K562 (cell line): ENCODE results near the gene NYNRIN. TPM values are rescaled to one million over a fixed set of nuclear protein-coding genes. Genes with fewer than 3 reads are reported as not detected.

Source experiments
- ATAC-seq: fragments of 200-7000 bp; cut with Tn5 transposase; 3 replicates; pipeline ENCODE4 v1.9.1; 2020; ENCODE audit warnings: moderate library complexity
- BruUV-seq: library from RNA; stranded (reverse); fragments of 400-500 nt; replicated peaks from 2 replicates; lab custom pipeline; 2021; lab: Mats Ljungman, UMichigan
- CTCF ChIA-PET: fragments of 300-600 bp; formaldehyde crosslinking; extraction: SDS; loops from one replicate; lab custom pipeline; 2021; ENCODE audit warnings: low intra/inter-chr PET ratio; lab: Yijun Ruan, JAX
- POLR2A ChIA-PET: fragments of 300-600, 350-650 bp; sonication (Branson Sonifier 250); formaldehyde crosslinking; extraction: SDS; loops from one replicate; lab custom pipeline; 2021; ENCODE audit warnings: antibody characterized with exemption, inconsistent platforms; lab: Yijun Ruan, JAX
- DNase-seq, 4 experiments: peaks; one replicate each; pipeline versions ENCODE4 v3.0.0 to v3.0.0-alpha.2; 2011 to 2018; ENCODE audit warnings: low spot score in 3 of 4, mixed read lengths in 3 of 4; ENCODE audit errors: extremely low read depth in 1 of 4
- FAIRE-seq: peaks from 2 replicates; lab custom pipeline; 2011; peaks lifted over from hg19 to GRCh38; lab: Jason Lieb, UNC
- H2AFZ ChIP-seq: 2 replicates; pipeline ENCODE4 v1.6.0; 2011; ENCODE audit warnings: low read depth, low read length, control low read depth, inconsistent platforms
- H3K27ac ChIP-seq: fragments of 200-600 bp; 3 replicates; pipeline ENCODE4 v1.8.0; 2011; ENCODE audit warnings: low read depth, mild to moderate bottlenecking, control low read depth, inconsistent platforms, low read length, moderate library complexity, mixed read lengths; ENCODE audit errors: extremely low read depth
- H3K27me3 ChIP-seq, 2 experiments: fragments of 300-600 bp in 1 of 2; 2 replicates in 1 of 2; 3 replicates in 1 of 2; pipeline versions ENCODE4 v1.6.0 to v1.8.0; 2011; ENCODE audit warnings: inconsistent platforms in 2 of 2, low read length in 2 of 2, mild to moderate bottlenecking in 1 of 2, mixed read lengths in 1 of 2, moderate library complexity in 1 of 2; ENCODE audit not compliant: control insufficient read depth in 2 of 2, insufficient read depth in 2 of 2
- H3K36me3 ChIP-seq: fragments of 300-600 bp; 3 replicates; pipeline ENCODE4 v1.8.0; 2011; ENCODE audit warnings: mild to moderate bottlenecking, low read length, inconsistent platforms; ENCODE audit not compliant: control insufficient read depth, insufficient read depth
- H3K4me1 ChIP-seq, 2 experiments: fragments of 200-600 bp in 1 of 2; replicated peaks in 1 of 2; 2 replicates in 1 of 2; 3 replicates in 1 of 2; pipeline versions ENCODE4 v1.5.1 to v1.8.0; 2011; ENCODE audit warnings: inconsistent platforms in 2 of 2, low read length in 2 of 2, mild to moderate bottlenecking in 1 of 2, mixed read lengths in 1 of 2, moderate library complexity in 1 of 2; ENCODE audit not compliant: control insufficient read depth in 2 of 2, insufficient read depth in 2 of 2
- H3K4me2 ChIP-seq: 2 replicates; pipeline ENCODE4 v1.6.1; 2011; ENCODE audit warnings: low read length, control low read depth, inconsistent platforms, mixed read lengths; ENCODE audit not compliant: insufficient read depth
- H3K4me3 ChIP-seq: fragments of 200-600 bp; sonication (generic), shearing (Covaris generic); 2 replicates; pipeline ENCODE4 v1.5.1; 2016; ENCODE audit warnings: control low read depth, inconsistent platforms
- H3K79me2 ChIP-seq: fragments of 200-600 bp; 3 replicates; pipeline ENCODE4 v1.8.0; 2011; ENCODE audit warnings: low read length, inconsistent platforms; ENCODE audit not compliant: control insufficient read depth, insufficient read depth
- H3K9ac ChIP-seq, 2 experiments: 2 replicates each; pipeline versions ENCODE4 v1.6.0 to v1.6.1; 2011; ENCODE audit warnings: low read depth in 2 of 2, low read length in 2 of 2, control low read depth in 1 of 2, inconsistent platforms in 1 of 2, mild to moderate bottlenecking in 1 of 2, mixed read lengths in 1 of 2; ENCODE audit not compliant: insufficient read depth in 1 of 2
- H3K9me1 ChIP-seq: one replicate; pipeline ENCODE4 v1.6.0; 2011; ENCODE audit warnings: inconsistent platforms, mild to moderate bottlenecking, low read length, moderate library complexity; ENCODE audit not compliant: control insufficient read depth, insufficient read depth
- H3K9me3 ChIP-seq: replicated peaks from 2 replicates; pipeline ENCODE4 v1.5.1; 2011; ENCODE audit warnings: low read depth, low read length, inconsistent platforms; ENCODE audit not compliant: control insufficient read depth, insufficient read depth
- H4K20me1 ChIP-seq: replicated peaks from 2 replicates; pipeline ENCODE4 v1.6.1; 2011; ENCODE audit warnings: low read length, inconsistent platforms, mixed read lengths; ENCODE audit not compliant: control insufficient read depth, insufficient read depth
- ASH1L ChIP-seq: fragments of 450-650 bp; IDR thresholded peaks from 2 replicates; pipeline ENCODE4 v1.6.1; 2018; ENCODE audit warnings: borderline replicate concordance, mild to moderate bottlenecking, low read depth; ENCODE audit not compliant: partially characterized antibody
- CBX8 ChIP-seq: fragments of 200-600 bp; sonication (generic); IDR thresholded peaks from 2 replicates; pipeline ENCODE4 v1.6.1; 2012; ENCODE audit warnings: borderline replicate concordance, mixed run types, low read depth, mild to moderate bottlenecking, moderate library complexity, mixed read lengths, low read length, control low read depth, inconsistent platforms; ENCODE audit not compliant: poor library complexity, severe bottlenecking; ENCODE audit errors: extremely low read depth
- GTF2F1 ChIP-seq: IDR thresholded peaks from 2 replicates; pipeline ENCODE4 v1.6.1; 2011; ENCODE audit warnings: low read depth, low read length, improper control_type of control experiment
- IRF1 ChIP-seq: sonication (generic); formaldehyde crosslinking; IDR thresholded peaks from 2 replicates; pipeline ENCODE4 v1.8.0; 2022; ENCODE audit warnings: missing genetic modification reagents, mild to moderate bottlenecking, borderline replicate concordance
- NFXL1 ChIP-seq: fragments of 450-650 bp; formaldehyde crosslinking; IDR thresholded peaks from 2 replicates; pipeline ENCODE4 v1.4.0; 2021; ENCODE audit warnings: mild to moderate bottlenecking
- PCBP2 ChIP-seq: fragments of 200-400 bp; formaldehyde crosslinking; IDR thresholded peaks from 2 replicates; pipeline ENCODE4 v1.6.1; 2018; ENCODE audit warnings: low read length, low read depth, mild to moderate bottlenecking, moderate library complexity; ENCODE audit not compliant: poor library complexity, severe bottlenecking
- POLR2H ChIP-seq: IDR thresholded peaks from 2 replicates; pipeline ENCODE4 v1.6.1; 2016; ENCODE audit warnings: missing genetic modification characterization, low read depth, mild to moderate bottlenecking, control low read depth, missing compliant biosample characterization, moderate library complexity
- PPARD ChIP-seq: fragments of 250-450 bp; sonication (Bioruptor Pico); IDR thresholded peaks from 2 replicates; pipeline ENCODE4 v1.8.0; 2022; ENCODE audit warnings: inconsistent platforms, mild to moderate bottlenecking, moderate library complexity
- RFX5 ChIP-seq: IDR thresholded peaks from 2 replicates; pipeline ENCODE4 v1.6.1; 2011; ENCODE audit warnings: low read depth, mild to moderate bottlenecking, improper control_type of control experiment, low read length
- RUNX1 ChIP-seq: sonication (generic); IDR thresholded peaks from 2 replicates; pipeline ENCODE4 v1.6.1; 2016; ENCODE audit warnings: antibody characterized with exemption, low read depth
- ZNF224 ChIP-seq: sonication (generic); formaldehyde crosslinking; IDR thresholded peaks from 2 replicates; pipeline ENCODE4 v1.8.0; 2022; ENCODE audit warnings: mild to moderate bottlenecking, missing genetic modification reagents
- ZNF232 ChIP-seq: sonication (generic); formaldehyde crosslinking; IDR thresholded peaks from 2 replicates; pipeline ENCODE4 v1.8.0; 2022; ENCODE audit warnings: mild to moderate bottlenecking, missing genetic modification reagents
- ZZZ3 ChIP-seq: fragments of 450-650 bp; IDR thresholded peaks from 2 replicates; pipeline ENCODE4 v1.6.1; 2016; ENCODE audit warnings: antibody characterized with exemption, mild to moderate bottlenecking, moderate library complexity
- WGBS: fragments of 100-300 bp; shearing (Covaris generic); methylation state at CpG from one replicate; pipeline ENCODE4 v1.1.6; 2016; ENCODE audit warnings: low coverage, mixed read lengths; ENCODE audit not compliant: insufficient coverage; ENCODE audit errors: missing lambda C conversion rate; 5-methylcytosine and 5-hydroxymethylcytosine counted together
- in situ Hi-C: fragments of 300-500 bp; cut with MboI; formaldehyde crosslinking; loops from 4 replicates; pipeline ENCODE4 v1.15.0; 2018; ENCODE audit warnings: inconsistent platforms, mixed read lengths
- intact Hi-C: fragments of 100-400 bp; cut with micrococcal nuclease; formaldehyde crosslinking; loops from 2 replicates; pipeline ENCODE4 v1.14.2; 2022
- polyA plus RNA-seq, 8 experiments: library from polyadenylated mRNA; depleted of rRNA in 4 of 8; stranded (reverse) in 5 of 8; unstranded in 3 of 8; fragments of >200 nt; fragmentation: Nextera tagmentation in 2 of 8; fragmentation: Illumina TruSeq in 1 of 8; extraction: Ambion mirVana in 2 of 8; extraction: Trizol in 1 of 8; gene quantifications; 2 replicates each; pipeline versions ENCODE4 v1.2.1 to v1.2.3, GENCODE V29; 2011 to 2014; ENCODE audit warnings: inconsistent platforms in 1 of 8, missing spikeins in 1 of 8
- total RNA-seq, 7 experiments: library from RNA; depleted of rRNA in 6 of 7; stranded (reverse); fragments of >200 nt in 6 of 7; fragmentation: Illumina TruSeq in 2 of 7; extraction: Trizol in 2 of 7; gene quantifications; 2 replicates each; pipeline versions ENCODE4 v1.2.1 to v1.2.3, GENCODE V29; 2011 to 2021; ENCODE audit warnings: low replicate concordance in 1 of 7

Gene NYNRIN
- total and polyA plus RNA-seq, 9 of the 15 experiments (the other 6 are each of a cell fraction or from before 2014, with no cell fraction given), result 0.04 to 1.2 (median 0.28) TPM

GRCh38 chr14:24416932-24417619 is 18.3 kb downstream of the NYNRIN start:
- BruUV-seq, result no TSS peak

GRCh38 chr14:24417832-24418491 is 19.2 kb downstream of the NYNRIN start:
- DNase-seq, result no peak
- Histone ChIP-seq H3K4me1 (peaks cover 12 to 26% of the 10 kb centered on the region in 2 experiments), H3K9me3 (no peaks in the 10 kb centered on the region), H3K27ac (no peak overlapping the region), H3K27me3 (no peaks in the 10 kb centered on the region), H2AFZ (no peak overlapping the region), H3K4me3 (no peak overlapping the region), H3K4me2 (no peak overlapping the region), H3K36me3 (no peaks in the 10 kb centered on the region), H3K9me1 (no peaks in the 10 kb centered on the region), H3K9ac (no peak overlapping the region), H4K20me1 (no peaks in the 10 kb centered on the region), H3K79me2 (no peaks in the 10 kb centered on the region)
- CTCF ChIA-PET, result no interaction called here
- 45% methylated on average over 4 of the region's 6 CpGs for WGBS
- BruUV-seq, result no TSS peak
- FAIRE-seq, result no peak
- in situ Hi-C loops (no loop called here), intact Hi-C loops (no loop called here)
- POLR2A ChIA-PET, result interaction anchor here (1.1 to 1.2 kb wide), 2 partner anchors 14 to 18 kb away, joined by 3 read pairs; no protein-coding TSS in a partner anchor
- ATAC-seq, result no peak
- TF ChIP-seq ZNF232 (CRISPR knock-in tag), result no peak
- TF ChIP-seq ASH1L, result no peak
- no peak for TF ChIP-seq GTF2F1
- TF ChIP-seq ZNF224 (CRISPR knock-in tag), result no peak
- TF ChIP-seq PCBP2, result no peak
- no peak for TF ChIP-seq RFX5
- no peak for TF ChIP-seq ZZZ3
- no peak for TF ChIP-seq IRF1 (CRISPR knock-in tag)

More at GRCh38 chr14:24416932-24417619, 18.3 kb downstream of the NYNRIN start:
- in situ Hi-C loops, result no loop called here
- H3K79me2 ChIP-seq, result no peaks in the 10 kb centered on the region
- H3K27me3 ChIP-seq, result no peaks in the 10 kb centered on the region
- no peak overlapping the region for H3K27ac ChIP-seq
- POLR2A ChIA-PET, result interaction anchor here (0.6 to 1.2 kb wide), 5 partner anchors 9 to 35 kb away, joined by 3 to 5 read pairs (median 3); no protein-coding TSS in a partner anchor
- WGBS, result 82% methylated on average over 6 of the region's 16 CpGs
- no peak overlapping the region for H3K4me2 ChIP-seq
- H3K36me3 ChIP-seq, result no peaks in the 10 kb centered on the region
- H3K9ac ChIP-seq, result no peak overlapping the region
- H3K4me1 ChIP-seq, result peaks cover 4 to 26% of the 10 kb centered on the region in 2 experiments; a peak in 4 of 5 replicates
- DNase-seq, result no peak
- no peak overlapping the region for H3K4me3 ChIP-seq
- no peak for TF ChIP-seq RUNX1
- TF ChIP-seq NFXL1 (CRISPR knock-in tag), result no peak
- no peak for TF ChIP-seq CBX8
- no peak for TF ChIP-seq PPARD (CRISPR knock-in tag)
- TF ChIP-seq POLR2H (tag), result no peak
- intact Hi-C loops, result no loop called here
- FAIRE-seq, result no peak
- no peak for ATAC-seq
- H4K20me1 ChIP-seq, result no peaks in the 10 kb centered on the region
- no peak overlapping the region for H2AFZ ChIP-seq
- CTCF ChIA-PET, result no interaction called here
- no peaks in the 10 kb centered on the region for H3K9me1 ChIP-seq
- H3K9me3 ChIP-seq, result no peaks in the 10 kb centered on the region
